Retinal pigment epithelial cell (primary cell): Measurements from ENCODE around the gene ANKRD9.

Source experiments
- DNase-seq: peaks from one replicate; pipeline ENCODE4 v3.0.0-alpha.2; 2010; ENCODE audit warnings: low read depth
- H3K4me3 ChIP-seq: 2 replicates; pipeline ENCODE4 v1.5.1; 2011; ENCODE audit warnings: mild to moderate bottlenecking, low read length, control low read depth, moderate library complexity
- CTCF ChIP-seq: conservative IDR thresholded peaks from 2 replicates; pipeline ENCODE4 v1.5.1; 2011; ENCODE audit warnings: low read depth, low read length, control low read depth, inconsistent platforms

Gene ANKRD9

GRCh38 chr14:102501751-102502315 is 7.7 kb downstream of the ANKRD9 start:
- no peak overlapping the region for H3K4me3 ChIP-seq
- no peak for DNase-seq
- TF ChIP-seq CTCF = peak; percentile 11

GRCh38 chr14:102500713-102501112 is 8.9 kb downstream of the ANKRD9 start:
- no peak overlapping the region for H3K4me3 ChIP-seq
- DNase-seq = no peak
- TF ChIP-seq CTCF = no peak

- H3K4me3 ChIP-seq = no peak overlapping the region
- TF ChIP-seq CTCF = no peak
- no peak for DNase-seq
These were observed 9.4 kb downstream of the ANKRD9 start for GRCh38 chr14:102500158-102500662.

- no peak for DNase-seq
- no peak for TF ChIP-seq CTCF
These were observed 10.0 kb downstream of the ANKRD9 start for GRCh38 chr14:102499401-102500157.

GRCh38 chr14:102498678-102499265 is 10.8 kb downstream of the ANKRD9 start:
- no peak for TF ChIP-seq CTCF
- no peak for DNase-seq
- H3K4me3 ChIP-seq = no peak overlapping the region

More at GRCh38 chr14:102499401-102500157, 10.0 kb downstream of the ANKRD9 start:
- H3K4me3 ChIP-seq = no peak overlapping the region

GRCh38 chr14:102497998-102498677 is 11.4 kb downstream of the ANKRD9 start:
- DNase-seq = no peak
- no peak overlapping the region for H3K4me3 ChIP-seq
- peak; percentile 27 for TF ChIP-seq CTCF
